GM18511 (cell line): Measurements from ENCODE around the gene TRAPPC1.

ENCODE experiments used
- ATAC-seq: cut with Tn5 transposase; IDR thresholded peaks from one replicate; pipeline ENCODE4 v1.9.1; 2021; ENCODE audit warnings: mild to moderate bottlenecking, moderate library complexity; ENCODE audit not compliant: unreplicated experiment

Gene TRAPPC1

DNA sequence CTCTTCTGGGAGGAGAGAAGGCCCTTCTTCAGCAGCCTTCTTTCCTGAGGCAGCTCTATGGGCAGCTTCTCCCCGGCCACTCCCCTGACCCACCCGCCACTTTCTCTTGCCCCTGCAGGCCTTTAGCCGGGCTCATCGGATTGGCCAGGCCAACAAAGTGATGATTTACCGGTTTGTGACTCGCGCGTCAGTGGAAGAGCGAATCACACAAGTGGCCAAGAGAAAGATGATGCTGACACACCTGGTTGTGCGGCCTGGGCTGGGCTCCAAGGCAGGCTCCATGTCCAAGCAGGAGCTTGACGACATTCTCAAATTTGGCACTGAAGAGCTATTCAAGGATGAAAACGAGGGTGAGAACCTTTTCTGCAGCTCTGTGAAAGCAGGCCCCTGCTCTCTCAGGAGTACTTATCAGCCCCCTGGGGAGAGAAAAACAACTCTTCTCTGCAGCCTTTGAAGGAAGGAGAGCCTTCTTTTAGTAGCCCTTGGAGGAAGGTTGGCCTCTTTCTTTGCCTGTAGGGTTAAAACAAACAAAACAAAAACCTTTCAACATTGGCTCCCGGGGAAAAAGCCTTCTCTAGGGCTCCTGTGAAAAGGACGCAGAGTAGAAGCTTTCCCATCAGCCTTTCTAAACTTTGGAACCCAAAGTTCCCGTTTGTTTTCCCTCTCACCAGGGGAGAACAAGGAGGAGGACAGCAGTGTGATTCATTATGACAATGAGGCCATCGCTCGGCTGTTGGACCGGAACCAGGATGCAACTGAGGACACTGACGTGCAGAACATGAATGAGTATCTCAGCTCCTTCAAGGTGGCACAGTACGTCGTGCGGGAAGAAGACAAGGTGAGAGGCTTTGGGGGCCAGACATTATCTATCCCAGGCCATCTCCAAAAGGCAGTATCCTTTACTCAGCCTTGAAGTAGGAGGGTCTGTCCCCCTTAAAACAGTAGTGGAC is 28.3 kb downstream of the TRAPPC1 start:
- no peak for ATAC-seq

DNA sequence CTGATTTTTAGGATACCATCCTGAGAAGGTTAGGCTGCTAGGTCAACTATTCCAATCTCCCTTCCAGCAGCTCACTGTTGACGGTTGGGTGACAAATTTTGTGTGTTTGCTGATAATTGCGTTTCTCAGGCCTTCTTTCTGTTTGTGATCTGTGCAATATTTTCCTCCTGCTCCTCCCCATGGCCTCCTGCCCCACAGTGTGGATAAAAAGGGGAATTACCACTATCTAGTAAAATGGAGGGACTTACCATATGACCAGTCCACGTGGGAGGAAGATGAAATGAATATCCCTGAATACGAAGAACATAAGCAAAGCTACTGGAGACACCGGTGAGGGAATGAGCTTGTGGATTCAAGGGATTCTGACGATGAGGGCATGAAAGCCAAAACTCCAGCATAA is 34.0 kb downstream of the TRAPPC1 start:
- no peak for ATAC-seq

DNA sequence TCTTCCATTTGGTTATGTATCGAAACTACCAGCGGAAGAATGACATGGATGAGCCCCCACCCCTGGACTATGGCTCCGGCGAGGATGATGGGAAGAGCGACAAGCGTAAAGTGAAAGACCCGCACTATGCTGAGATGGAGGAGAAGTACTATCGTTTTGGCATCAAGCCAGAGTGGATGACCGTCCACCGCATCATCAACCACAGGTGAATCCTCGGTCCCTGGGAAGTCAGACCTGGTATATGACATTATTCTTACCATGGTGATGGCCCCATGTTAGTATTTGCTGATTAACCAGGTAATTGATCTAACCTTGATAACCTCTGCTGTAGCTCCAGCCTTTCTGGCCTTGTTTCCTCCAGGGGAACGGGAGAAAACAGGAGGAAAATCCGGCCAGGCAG is 34.7 kb downstream of the TRAPPC1 start:
- ATAC-seq, result no peak

DNA sequence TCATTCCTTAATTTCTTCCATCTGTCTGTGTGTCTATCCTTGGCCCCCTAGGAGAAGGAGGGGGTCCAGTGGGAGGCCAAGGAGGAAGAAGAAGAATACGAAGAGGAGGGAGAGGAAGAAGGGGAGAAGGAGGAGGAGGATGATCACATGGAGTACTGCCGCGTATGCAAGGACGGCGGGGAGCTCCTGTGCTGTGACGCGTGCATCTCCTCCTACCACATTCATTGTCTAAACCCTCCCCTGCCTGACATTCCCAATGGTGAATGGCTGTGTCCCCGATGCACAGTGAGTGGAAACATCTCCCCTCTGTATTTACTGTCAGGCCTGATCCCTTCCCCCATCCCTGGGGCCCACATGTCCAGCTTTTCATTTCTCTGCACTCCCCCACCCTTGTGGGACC is 36.9 kb downstream of the TRAPPC1 start:
- ATAC-seq, result no peak

DNA sequence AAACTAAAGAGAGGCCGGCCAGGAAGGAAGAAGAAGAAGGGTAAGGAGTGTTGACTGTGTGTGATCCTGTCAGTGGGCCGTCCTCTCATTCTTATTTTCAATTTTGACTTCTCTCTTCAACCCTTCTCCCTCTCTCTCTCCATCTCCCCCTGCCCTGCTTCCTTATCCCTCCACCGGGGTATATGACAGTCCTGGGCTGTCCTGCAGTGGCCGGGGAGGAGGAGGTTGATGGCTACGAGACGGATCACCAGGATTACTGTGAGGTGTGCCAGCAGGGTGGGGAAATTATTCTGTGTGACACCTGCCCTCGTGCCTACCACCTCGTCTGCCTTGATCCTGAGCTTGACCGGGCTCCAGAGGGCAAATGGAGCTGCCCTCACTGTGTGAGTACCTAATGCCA is 37.5 kb downstream of the TRAPPC1 start:
- no peak for ATAC-seq

DNA sequence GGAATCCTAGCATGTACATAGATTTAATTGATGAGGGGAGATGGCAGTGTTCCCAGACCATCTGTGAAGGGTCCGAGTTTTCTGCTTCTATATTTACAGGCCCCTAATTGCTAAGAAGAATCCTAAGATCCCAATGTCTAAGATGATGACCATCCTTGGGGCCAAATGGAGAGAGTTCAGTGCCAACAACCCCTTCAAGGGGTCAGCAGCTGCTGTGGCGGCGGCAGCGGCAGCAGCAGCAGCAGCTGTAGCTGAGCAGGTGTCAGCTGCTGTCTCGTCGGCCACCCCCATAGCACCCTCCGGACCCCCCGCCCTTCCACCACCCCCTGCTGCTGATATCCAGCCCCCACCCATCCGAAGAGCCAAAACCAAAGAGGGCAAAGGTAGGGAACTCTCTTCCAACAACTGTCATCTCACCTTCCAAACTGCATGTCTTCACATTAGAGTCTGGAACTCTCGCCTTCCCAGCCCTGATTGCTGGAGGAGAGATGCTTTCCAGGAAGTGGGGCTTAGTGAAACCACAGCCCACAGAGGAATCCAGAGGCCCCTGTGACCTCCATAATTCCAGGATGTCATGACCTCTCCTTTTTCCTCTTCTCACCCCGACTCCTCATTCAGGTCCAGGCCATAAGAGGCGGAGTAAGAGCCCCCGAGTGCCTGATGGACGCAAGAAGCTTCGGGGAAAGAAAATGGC is 38.4 kb downstream of the TRAPPC1 start:
- no peak for ATAC-seq

DNA sequence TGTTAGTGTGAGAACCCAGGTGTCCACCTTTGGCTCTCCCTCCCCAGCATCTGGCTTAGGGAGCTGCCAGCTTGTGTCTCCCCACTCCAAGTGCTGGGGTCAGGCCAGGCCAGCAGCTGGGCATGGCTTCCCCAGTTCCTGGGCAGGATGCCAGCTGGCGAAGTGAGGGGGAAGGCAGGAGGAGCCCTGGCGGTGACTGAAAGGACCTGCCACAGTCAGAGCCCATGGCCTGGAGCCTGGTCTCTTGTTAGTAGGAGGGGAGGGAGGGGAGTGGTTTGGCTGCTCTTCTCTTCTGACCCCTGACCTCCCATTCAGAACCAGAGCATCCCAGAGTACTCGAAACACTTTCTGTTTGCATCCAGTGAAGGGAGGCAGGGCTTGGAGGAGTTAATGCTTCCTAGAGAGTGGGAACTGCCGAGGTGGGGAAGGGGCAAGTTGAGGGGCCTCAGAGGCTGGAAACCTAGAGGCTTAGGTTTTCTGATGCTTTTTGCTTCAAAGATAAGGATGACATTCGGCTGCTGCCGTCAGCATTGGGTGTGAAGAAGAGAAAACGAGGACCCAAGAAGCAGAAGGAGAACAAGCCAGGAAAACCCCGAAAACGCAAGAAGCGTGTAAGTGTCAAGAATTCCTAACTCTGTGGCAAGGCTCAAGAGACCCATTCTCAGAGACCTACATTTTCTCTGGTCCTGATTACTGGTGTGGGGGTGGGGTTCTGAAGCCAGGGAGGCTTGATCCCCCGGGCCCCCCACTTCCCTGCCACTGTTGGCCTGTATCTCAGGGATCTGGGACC is 42.4 kb downstream of the TRAPPC1 start:
- ATAC-seq, result no peak

DNA sequence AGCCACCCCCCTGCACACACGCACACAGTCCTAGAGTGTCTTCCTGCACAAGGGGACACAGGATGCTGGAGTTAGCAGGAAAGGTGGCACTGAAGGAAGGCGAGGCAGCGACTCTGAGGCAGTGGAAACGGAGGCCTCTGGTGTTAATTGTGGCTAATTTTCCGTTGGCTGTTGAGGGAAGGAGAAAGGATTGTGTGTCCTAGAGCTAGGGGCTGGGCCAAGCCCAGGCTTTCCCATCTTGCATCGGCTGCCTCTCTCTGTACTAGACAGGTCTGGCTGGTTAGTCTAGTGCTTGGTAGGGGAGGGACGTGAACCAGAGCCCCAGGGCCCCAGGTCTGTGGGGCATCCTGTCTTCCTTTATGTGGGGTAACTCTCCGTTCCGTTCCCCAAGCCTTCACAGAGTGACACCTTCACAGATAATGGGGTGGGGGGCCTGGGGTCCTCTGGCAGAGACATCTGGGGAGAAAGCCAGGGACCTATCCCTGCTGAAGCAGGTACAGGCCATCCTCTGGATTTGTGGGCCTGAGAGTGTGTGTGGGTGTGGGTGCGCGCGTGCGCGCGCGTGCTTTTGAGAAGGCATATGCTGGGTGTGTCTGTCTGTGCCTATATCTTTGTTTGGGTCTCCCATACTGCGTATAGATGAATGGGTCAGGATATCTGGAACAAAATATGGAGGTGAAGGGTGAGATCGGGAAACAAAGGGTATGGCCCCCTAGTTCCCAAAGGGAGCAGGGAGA is 43.4 kb downstream of the TRAPPC1 start, which contains the start of gene CHD3:
TSS of gene CHD3 (plus strand) at position 606 of the 737 bp plus-strand sequence. CDS start 212 bp downstream, outside the sequence.
- no peak for ATAC-seq

DNA sequence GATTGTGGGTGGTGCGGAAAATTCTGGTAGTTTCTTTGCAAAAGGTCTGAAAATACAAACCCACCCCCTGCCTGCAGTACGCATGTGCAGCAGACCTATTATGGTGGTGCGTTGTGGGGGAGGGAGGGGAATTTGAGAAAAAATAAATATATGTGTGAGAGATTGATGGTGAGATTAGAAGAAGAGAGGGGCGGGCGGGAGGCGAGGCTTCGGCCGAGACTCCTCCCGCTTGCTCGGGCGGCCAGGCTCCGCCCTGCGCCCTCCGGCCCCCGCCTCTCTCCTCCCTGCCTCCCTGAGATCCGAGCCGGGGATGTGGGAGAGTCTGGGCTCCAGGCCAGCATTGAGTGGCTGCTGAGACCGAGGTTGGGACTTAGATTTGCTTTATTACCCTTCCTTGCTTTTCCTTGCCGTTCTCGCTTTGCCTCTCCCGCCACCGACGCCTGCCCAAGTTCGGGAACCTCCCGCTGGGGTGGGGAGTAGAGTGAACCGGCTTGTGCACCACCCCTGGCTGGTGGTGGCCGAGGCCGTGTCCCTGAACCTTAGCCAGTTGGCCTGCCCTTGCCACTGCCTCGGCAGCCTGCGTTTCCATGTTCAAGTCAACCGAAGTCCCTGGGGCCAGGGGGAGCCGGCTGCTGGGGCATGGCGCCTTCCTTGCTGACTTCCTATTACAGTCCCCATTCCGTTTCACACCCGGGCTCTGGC is 44.1 kb downstream of the TRAPPC1 start:
- peak; percentile 58 for ATAC-seq

DNA sequence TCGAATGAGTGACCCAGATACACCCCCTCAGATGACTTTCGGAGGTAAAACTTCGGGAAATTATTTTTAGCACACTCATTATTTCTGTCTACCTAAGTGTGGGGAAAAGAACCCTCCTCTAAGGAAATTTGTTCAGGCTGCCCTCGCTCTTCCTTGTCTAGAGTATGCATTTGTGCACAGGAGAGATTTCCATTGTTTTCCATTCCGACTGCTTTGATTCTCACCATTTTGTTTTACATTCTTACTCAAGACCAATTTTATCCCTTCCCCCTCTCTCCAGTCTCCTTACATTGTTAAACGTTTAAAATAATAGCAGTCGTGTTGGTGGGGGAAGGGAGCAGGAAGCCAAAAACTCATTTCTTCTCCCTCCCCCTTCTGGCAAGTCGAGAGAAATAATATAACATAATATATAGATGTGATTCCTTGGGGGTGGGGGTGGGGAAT is 44.7 kb downstream of the TRAPPC1 start:
- no peak for ATAC-seq

DNA sequence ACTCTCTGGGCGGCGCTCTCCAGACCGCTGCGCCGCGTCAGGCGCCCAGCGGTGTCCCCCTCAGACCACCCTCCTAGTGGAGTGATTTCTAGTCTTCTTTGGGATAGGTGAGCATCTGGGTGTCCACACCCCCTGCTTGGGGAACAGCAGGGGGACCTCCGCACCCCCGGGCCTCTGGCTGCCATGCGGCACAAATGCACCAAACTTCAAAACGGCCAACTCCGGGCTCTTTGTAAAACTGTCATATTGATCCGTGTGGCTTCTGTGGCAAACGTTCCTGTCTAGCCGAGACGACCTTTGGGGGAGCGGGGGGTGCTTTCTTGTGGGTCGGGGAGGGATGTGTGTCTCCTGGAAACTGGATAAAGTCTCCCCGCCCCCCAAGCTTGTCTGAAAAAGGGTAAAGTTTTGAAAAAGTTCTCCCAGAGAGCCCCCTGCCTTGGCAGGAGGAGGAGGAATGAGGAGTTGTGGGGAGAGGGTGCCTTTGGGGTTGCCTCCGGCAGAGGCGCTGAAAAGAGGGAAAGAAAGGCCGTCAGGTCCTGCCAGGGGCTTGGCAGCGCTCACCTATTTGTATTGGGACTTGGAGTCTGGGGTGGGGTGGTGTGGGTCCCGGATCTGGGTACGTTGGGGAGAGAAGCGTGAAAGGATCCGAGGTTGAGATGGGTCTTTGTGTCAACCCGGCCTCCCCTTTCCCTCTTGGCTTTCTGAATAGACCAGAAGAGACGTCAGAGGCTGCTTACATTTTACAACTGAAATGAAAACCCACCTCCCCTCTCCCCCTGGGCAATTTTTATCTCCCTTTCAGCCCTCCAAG is 45.3 kb downstream of the TRAPPC1 start:
- no peak for ATAC-seq

DNA sequence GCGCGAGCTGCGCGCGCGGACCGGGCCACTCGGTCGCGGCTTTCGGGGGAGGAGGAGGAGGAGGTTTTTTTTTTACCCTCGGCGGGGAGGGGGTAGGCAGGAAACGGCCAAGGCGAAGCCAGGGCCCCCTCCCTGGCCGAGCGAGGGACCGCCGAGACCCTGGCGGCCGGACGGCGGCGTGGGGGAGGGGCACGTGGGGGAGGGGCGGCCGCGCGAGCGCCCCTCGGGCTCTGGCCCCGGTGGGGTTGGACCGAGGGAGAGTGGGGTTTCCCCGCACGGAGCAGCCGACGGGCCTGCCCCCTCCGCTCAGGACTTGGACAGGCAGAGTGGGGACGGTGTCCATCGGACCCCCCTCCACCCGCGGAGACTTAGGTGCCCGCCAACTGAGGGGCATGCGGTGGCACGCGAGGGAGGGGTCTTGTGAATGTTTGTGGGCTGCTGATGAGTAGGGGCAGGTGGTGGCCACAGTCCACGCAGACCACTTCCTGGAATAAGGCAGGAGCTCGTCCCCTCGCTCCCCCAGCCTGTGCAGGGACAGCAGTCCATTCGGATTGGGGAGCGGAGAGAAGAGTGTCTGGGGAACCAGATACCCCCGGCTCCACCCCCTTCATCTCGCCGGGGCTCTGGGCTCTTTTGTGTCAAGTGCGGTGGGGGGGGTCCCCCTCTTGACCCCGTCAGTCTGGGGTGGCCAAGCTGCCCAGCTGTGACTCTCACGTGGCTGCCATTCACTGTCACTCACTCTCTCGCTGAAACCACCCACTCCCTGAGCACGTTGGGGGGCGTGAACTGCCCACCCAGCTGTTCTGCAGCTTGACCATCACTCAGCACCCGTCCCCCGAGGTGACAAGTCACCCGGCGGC is 46.1 kb downstream of the TRAPPC1 start:
- ATAC-seq, result peak; percentile 39

DNA sequence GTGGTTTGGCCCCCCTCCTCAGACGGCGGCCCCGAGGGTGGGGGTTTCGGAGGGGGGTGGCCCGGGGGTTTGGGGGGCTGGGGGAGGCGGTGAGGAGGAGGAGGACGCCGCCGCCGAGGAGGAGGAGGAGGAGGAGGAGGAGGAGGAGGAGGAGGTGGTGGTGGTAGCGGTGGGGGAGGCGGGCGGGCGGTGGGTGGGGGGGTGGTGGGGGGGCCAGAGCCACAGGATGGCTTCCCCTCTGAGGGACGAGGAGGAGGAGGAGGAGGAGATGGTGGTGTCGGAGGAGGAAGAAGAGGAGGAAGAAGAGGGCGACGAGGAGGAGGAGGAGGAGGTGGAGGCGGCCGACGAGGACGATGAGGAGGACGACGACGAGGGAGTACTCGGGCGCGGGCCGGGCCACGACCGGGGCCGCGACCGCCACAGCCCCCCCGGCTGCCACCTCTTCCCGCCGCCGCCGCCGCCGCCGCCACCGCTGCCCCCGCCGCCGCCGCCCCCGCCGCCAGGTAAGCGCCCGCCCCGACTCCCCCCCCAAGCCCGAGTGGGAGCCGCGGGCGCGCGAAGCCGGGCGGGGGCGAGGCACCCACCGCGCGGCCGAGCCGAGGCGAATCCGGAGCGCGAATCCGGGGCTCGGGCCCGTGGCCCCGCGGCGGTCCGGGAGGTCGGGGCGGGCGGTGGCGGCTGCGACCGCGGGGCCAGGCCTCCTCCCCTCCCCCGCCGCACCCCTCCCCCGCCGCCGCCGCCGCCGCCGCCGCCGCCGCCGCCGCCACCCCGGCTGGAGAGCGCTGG is 47.0 kb downstream of the TRAPPC1 start:
- ATAC-seq, result peak; percentile 4

DNA sequence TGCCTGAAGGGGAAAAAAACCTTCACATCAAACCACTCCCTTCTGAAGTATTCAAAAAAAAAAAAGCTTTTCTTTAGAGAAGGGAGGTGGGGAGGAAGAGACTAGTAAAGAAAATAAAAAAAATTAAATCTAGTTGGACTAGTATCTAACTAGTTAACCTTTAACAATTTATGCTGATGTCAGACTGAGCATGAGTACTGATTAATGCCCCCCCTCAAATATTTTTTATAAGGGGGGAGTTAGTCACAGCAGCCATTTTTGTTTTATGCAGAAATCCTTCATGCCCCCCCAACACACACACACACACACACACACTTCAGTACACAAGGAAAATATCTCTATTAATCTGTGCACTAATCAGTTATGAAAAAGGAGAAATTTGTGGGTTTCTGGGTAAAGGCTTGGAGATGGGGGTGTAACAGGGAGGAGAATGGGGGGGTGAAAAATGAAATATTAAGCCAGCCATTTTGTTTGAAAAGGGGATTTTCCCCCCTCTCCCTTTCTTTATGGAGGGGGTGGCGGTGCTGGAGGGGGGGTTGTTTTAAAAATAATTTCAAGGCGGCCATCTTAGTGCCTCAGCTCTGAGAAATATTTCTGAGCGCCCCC is 47.9 kb downstream of the TRAPPC1 start:
- ATAC-seq, result no peak

DNA sequence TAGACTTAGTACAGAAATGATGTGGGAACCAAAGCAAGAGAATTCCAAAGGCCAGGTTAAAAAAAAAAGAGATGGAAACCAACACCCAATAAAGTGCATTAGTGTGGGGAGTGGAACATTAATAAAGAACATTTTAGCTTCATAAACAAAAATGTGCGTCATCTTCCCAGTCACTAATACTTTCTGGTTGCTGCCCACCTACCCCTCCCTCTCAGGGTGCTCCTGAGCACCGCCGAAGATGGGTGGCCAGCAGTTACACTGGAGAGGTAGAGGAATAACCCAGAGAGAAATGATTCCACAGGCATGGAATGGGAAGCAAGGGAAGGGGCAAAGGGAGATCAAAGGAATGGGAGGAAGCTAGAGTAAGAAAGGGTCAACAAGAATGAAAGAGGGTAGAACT is 49.1 kb downstream of the TRAPPC1 start:
- ATAC-seq, result no peak

DNA sequence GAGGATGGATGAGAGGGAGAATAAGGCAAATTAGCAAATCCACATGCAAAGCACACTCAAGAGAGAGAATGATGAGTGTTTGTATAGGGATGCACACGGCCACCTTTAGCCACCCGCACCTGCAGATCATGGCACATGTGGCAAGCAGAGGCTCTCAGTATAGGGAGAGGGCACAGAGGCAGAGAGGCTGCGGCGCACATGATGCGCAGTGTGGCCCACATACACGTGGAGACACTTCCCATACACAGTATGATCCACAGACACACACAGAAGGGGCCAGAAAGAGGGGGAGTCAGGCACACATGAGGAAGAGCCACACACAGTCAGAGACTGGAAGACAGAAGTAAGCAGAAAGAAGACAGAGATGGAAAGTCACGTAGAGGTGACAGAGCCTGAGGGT is 49.7 kb downstream of the TRAPPC1 start:
- ATAC-seq, result no peak
